GM18520 (cell line): ENCODE results near the gene DGAT2.
"Not testable (repeated sequence)": the region's sequence is repeated elsewhere in the genome, so short reads cannot be mapped to it uniquely, and the experiment has no call there.

Experiments
- ATAC-seq: cut with Tn5 transposase; IDR thresholded peaks from one replicate; pipeline ENCODE4 v1.9.1; 2021; ENCODE audit not compliant: unreplicated experiment

The DGAT2 gene, protein sequence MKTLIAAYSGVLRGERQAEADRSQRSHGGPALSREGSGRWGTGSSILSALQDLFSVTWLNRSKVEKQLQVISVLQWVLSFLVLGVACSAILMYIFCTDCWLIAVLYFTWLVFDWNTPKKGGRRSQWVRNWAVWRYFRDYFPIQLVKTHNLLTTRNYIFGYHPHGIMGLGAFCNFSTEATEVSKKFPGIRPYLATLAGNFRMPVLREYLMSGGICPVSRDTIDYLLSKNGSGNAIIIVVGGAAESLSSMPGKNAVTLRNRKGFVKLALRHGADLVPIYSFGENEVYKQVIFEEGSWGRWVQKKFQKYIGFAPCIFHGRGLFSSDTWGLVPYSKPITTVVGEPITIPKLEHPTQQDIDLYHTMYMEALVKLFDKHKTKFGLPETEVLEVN

DNA sequence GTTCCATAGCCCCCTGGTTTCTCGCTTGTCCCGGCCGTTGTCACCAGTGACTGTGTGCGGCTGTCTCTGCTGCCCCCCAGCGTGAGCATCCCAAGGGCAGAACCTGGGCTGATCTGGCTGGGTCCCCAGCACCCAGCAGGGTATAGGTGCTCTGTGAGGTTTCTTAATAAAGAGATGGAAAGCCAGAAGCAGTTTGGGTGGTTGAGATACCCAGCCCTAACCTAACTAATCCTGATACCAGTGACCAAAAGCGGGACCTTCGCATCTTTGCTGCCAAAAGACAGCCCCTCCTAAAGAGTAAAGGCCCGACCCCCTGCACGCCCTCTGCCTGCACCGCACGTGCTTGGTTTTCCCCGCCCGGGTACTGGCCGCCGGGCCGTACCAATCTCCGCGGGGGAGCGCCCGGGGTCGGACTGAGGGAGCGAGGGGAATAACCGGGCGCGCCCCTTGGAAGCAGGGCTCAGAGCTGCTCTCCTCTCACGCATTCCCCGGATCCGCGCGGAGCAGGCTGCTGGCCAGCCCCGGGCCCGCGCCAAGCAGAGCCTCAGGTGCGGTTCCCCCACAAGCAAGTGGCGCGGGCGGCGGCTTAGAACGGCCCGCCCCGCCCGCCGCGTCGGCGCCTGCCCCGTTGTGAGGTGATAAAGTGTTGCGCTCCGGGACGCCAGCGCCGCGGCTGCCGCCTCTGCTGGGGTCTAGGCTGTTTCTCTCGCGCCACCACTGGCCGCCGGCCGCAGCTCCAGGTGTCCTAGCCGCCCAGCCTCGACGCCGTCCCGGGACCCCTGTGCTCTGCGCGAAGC is at the start of gene DGAT2:
TSS of gene DGAT2 (plus strand) at position 667 of the 797 bp plus-strand sequence. CDS start 214 bp downstream, outside the sequence.
- peak; percentile 55 for ATAC-seq

DNA sequence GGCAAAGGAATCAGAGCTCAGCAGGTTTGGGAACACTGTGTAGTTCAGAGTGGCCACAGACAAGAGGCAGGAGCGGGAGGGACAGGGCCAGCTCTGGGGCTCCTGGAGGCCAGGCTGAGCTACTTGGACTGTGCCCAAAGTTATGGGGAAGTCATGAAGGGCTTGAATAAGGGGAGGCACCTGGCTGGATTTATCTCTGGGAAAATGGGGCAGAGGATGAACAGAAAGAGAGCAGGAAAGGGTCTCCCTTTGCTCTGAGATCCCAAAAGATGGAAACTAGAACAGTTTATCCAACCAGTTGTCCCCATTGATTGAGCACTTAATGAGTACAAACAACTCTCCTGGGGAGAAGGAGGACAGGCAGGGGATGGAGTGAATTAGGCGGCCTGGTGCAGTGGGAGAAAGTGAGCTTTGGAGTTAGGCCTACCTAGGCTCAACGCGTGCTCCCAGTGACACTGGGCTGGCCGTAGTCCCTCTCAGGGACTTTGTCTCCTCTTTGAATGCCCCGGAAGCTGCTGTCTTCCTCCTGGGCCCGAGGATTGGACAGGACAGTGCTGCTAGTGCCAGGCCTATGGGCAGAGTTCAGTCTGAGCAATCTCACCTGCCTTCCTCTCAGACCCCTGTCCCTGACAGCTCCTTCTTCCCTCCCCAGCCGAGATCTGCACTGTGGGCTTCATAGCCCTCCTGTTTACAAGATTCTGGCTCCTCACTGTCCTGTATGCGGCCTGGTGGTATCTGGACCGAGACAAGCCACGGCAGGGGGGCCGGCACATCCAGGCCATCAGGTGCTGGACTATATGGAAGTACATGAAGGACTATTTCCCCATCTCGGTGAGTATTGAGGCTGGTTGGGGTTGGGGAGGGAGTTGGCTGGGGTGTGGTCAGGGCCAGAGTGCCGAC is 49.0 kb upstream of the DGAT2 start:
- no peak for ATAC-seq

DNA sequence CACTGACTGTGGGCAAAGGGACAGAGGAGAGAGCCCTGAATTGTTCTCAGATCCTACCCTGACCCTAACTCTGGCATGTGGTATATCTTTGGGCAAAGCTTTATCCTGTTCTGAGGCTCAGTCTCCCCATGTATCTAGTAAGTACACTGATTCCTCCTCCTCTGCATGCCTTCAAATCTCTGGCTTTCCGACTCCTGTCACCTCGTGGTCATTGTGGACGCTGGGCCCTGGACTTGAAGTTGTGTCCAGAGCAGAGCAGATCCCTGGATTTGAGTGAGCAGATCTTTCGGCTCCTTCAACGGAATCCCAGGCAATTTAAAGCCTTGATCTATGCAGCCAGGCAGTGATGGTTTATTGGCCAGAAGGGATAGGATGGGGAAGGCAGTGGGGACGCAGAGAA is 47.9 kb upstream of the DGAT2 start:
- ATAC-seq, result no peak

DNA sequence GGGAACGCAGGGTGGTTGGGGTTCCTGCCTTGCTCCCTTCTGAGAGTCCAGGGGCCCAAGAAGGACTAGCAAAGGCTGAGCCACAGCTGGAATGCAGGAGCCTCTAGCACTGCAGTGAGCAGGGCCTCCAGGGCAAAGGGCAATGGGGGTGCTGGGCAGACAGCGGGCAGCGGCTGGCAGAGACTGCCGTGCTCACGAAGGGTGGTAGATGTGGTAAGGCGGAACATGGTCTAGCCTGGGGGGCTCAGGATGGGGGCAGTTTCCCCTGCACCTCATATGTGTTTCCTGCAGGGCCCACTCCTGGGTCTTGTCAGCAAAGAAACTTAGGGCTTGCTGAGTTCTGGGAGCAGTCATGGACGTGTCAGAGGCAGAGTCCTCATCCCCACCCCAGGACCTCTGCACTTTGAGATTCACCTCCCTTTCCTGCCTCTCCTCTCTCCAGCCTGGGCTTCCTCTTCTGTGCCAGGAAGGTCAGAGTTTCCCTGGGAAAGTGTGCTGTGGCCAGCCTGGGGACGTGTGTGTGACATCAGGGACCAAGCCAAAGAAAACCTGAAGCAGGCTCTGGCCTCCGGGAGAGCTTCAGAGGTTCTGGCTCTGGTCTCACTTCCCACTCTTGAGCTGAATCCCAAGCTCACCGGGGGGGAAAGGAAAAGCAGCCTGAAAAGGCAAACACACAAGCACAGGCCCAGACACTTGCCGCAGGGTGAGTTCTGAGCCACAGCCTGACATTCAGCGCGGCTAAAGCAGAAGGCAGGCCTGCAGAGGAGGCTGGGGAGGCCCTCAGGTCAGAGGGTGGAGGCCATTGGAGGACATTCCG is 46.5 kb upstream of the DGAT2 start:
- no peak for ATAC-seq

DNA sequence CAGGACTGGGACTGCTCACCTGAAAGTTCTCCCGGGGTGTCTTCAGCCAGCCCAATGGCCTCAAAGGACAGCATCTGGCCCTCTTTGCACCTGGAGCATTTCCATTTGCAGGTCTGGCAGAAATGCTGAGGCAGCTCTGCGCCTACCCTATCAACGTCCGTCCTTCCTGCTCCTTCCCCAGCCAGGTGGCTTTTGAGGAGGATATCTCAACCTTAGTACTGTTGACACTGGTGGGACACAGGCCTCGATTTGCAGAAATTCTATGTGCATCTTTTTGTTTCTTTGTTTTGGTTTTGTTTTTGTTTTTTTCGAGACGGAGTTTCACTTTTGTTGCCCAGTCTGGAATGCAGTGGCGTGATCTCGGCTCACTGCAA is 45.9 kb upstream of the DGAT2 start:
- ATAC-seq, result no peak

DNA sequence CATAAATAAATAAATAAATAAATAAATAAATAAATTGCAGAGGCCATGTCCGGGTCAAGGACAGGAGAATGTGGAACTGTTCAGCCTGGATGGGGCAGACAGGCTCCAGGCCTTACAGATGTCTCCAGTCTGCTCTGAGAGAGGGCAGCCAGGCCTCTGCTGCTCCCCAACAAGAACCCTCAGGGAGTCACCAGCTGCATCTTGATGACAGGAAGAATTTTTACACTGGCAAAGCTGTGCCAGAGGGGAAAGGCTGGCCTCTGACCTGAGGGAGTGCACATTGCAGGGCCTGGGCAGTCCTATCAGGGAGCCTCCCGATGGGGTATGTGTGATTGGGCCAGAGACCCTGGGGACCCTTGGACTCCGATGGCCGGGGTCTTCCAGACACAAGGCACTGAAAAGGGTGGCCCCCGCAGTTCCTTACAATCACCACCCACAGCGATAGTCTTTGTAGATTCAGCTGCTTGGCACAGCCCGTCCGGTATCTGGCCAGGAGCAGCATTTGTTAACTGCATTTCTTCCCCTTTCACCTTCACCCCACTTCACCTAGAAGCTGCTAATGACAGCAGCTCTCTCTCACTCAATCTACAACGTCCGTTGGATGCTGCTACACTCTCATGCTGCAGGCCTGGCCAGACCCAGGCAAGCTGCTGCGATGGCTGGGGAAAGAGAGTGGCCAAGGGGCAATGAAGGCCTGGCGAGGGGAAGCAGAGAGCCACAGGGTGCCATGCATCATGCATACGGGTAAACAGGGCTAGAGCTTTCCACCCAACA is 42.8 kb upstream of the DGAT2 start:
- no peak for ATAC-seq

DNA sequence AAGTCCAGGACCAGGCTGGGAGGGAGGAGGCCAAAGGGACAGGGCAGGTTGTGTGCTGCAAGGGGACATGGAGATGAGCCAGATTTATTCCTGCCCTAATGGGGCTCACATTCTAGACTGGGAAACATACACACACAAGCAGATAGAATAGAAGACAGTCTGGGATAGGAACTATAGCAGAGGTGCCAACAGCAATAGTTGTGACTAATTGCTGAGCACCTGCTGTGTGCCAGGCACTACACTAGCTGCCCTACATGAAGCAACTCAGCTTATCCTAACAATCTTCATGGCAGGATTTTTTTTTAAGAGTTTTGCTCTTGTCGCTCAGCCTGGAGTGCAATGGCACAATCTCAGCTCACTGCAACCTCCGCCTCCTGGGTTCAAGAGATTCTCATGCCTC is 39.6 kb upstream of the DGAT2 start:
- no peak for ATAC-seq

DNA sequence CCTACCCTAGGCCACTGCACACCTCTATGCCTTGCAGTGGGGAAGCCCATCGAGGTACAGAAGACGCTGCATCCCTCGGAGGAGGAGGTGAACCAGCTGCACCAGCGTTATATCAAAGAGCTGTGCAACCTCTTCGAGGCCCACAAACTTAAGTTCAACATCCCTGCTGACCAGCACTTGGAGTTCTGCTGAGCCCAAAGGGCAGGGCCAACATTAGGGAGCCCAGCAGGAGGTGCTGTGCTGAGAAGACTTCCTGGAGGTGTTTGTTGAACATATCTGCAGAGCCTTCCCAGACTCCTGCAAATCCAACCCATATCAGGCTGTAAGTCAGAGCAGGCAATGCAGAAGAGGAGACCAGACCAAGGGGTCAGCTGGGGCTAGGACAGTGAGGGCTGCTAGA is 37.5 kb upstream of the DGAT2 start:
- ATAC-seq, result no peak

DNA sequence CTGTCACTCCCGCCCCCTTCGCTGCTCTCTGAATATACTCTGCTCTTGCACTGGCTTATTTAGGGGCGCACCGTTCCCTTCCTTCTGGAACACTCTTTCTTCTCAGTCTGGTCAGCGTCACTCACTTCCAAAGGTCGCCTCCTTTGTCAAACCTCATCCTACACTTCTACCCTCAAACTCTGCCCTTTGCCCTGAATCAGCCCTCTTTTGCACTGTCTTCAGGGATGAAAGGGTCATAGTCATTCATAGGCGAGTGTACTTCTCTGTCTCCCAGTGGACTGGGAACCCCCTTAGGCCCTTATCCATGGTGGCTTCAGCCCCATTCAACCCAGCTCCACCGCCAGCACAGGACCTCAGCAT is 35.5 kb upstream of the DGAT2 start:
- ATAC-seq, result no peak

DNA sequence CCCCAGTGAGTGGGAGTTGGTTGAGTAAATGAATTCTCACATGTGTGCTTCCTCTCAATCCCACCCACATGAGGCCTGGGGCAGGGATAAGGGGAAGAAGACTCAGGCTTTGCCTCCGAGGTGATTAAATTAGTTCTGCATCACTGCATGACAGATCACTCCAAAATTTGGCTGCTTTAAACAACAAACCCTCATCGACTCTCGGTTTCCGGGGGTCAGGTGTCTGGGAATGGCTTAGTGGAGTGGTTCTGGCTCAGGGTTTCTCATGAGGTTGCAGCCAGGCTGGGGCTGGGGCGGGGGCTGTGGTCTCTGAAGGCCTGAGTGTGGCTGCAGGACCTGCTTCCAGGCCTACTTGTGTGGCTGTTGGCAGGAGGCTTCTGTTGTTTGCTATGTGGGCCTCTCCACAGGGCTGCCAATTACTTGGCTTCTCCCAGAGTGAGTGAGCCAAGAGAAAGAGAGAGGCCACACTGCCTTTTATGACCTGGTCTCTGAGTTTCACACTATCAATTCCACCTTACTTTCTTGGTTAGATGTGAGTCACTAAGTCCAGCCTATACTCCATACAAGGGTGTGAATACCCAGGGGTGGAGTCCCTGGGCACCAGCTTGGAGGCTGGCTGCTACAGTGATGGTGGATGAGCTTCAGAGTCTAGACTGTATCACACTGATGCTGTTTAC is 35.0 kb upstream of the DGAT2 start:
- ATAC-seq, result peak; percentile 74

DNA sequence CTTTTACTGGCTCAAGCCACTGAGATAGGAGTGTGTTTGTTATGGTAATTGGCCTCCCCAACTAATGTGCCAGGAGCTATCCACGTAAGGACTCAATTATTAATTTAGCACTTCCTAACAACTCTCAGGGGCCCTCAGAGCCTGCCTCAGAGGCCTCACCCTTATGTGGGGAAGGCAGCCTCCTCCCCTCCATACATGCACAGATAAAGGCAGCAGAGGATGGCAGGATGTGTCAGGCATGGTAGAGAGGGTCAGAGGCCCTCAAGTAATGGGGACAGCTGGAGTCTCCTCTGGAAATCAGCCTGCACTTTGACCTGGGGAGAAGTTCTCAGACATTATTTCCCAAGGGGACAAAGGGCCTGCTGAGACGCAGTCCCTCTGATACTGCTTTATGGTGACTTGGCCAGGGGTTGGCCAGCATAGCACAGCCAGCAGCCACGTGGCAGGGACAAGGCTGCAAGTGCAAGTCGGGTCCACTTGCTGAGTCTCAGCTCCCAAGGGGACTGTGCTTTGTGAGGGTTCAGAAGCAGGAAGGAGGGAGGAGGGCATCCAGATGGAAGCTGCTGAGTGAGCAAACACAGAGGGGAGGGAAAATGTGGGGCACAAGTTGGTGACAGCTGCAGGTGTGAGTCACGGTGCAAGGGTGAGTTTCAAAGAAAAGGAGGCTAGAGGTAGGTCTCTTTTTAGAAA is 33.9 kb upstream of the DGAT2 start:
- no peak for ATAC-seq

DNA sequence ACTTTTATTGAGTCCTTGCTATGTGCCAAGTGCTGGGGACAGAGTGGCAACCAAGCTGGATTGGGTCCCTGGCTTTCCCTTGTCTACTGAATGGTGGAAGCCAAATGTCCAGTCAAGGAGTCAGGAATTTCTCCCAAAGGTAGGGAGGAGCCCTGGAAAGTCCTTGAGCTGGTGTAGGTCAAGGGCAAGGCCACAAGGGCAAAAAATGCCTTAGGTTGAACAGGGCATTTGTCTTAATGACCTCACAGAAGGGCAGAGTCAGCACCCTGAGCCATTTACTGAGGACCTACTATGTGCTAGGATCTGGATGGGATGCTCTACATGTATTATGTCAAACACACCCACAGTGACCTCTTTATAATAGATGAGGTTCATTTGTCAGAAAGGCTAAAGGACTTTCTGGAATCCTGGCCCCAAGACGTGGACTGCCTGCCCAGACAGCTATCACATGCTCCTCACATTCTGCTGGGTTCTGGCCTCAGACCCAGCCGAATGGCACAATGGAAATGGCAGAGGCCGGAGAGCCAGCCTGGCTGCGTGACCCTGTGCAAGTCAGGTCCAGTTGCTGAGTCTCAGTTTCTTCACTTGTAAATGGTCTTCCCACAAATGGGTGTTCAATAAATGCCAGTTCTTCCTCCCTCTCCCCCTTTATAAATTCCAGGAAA is 33.3 kb upstream of the DGAT2 start:
- ATAC-seq, result no peak

DNA sequence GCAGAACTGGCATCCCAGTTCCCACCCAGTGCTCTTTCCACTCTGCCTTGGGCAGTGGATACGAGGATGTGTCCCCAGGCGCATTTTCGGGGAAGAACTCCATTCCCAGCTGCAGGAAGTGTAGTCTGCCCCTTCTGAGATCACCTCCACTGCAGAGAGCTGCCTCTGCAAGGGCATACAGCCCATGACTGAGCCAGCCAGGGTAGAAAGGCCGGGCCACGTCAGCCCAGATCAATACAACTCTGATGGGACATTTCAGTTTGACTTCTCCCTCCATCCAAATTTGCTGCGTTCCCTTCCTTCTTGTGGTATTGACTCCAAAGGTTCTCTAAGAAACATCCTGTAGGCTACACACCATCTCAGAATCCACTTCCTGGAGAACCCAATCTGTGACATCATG is 31.3 kb upstream of the DGAT2 start:
- ATAC-seq, result no peak

DNA sequence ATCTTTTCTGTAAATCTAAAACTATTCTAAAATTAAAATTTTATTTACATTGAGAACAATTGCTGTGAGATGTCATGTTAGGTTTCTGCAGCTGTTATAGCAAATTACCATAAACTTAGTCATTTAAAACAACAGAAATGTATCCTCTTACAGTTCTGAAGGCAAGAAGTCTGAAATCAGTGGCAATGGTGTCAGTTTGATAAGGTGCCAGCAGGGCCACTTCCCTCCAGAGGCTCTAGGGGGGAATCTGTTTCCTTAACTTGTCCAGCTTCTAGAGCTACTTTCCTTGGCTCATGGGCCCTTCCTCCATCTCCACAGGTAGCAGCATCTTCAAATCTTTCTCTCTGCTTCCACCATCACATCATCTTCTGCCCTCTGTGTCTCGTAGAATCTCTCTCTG is 27.9 kb upstream of the DGAT2 start:
- ATAC-seq, result no peak

DNA sequence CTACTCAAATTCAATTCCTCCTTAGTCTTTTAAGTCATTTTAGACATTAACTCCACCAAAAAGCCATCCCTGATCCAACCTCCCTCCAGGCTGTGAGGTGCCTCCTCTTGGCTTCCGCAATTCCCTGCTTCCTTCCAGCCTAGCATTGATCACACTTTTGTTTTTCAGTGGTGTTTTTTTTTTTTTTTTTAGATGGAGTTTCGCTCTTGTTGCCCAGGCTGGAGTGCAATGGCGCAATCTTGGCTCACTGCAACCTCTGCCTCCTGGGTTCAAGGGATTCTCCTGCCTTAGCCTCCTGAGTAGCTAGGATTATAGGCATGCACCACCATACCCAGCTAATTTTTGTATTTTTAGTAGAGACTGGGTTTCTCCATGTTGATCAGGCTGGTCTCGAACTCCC is 25.4 kb upstream of the DGAT2 start:
- ATAC-seq, result not testable (repeated sequence)

DNA sequence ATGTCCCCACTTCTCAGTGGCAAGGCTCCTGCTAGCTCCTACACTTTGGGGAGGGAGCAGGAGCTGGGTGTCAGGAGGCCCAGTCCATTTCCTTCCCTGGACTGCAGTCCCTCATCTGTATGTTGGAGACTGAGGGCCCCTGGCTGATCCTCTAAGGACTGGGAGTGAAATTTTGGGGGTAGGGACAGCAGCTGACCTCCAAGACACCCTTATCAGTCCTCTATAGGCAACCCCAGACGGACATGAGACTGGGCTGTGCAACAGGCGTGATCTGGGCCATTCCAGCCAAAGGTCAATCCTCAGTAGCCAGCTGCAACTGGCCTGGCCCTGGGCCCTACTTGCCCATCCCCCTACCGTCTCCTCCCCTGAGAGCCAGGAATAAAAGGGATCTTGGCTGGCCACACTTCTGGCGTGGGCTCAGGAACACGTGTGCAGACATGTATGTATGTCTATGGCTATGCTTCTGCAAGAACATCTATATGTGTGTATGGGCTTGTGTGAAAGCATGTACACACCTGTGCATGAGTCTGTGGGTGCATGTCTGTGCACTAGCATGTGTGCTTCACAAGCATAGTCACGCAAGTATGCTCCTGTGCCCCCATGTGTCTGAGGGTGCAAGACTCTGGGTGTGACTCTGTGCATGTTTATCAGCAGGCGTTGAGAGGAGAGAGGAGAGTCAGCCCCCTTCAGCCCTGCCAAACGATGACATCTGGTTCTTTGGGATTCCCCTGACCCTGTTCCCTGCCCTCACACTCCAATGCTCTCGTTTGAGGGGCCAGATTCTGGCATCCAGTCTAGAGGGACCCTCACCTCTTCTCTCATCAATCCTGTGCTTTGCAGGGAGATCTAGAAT is 24.6 kb upstream of the DGAT2 start:
- no peak for ATAC-seq

DNA sequence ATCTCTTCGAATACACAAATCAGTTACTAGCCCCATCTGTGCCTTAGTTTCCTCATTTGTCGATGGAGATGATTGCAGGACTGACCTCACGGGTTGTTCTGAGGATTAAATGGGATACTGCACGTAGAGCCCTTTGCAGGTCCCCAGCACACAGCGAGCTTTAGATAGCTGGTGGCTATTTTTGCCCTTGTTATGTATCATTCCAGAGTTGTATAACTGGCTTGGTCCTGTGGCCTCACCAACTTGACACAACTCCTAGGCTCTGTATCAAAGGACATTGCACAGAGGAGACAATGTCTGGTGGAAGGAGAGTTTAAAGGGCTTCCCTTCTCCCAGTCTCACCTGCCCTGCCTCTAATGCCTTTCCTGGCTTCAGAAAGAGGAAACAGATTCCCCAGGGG is 22.8 kb upstream of the DGAT2 start:
- no peak for ATAC-seq
